Naive thymus-derived CD4-positive, alpha-beta T cell (primary cell): ENCODE results near the gene ZC3H12C. TPM values are rescaled to one million over a fixed set of nuclear protein-coding genes. Genes with fewer than 3 reads are reported as not detected.
A peak's percentile ranks its signal among the peaks of the same experiment; 100 is the strongest.

Experiments
- ATAC-seq: fragments of 150-1000 bp; cut with Tn5 transposase; 2 replicates; pipeline ENCODE4 v1.10.0; 2021; ENCODE audit warnings: mild to moderate bottlenecking, moderate library complexity
- CTCF ChIA-PET: fragments of 350-600 bp; sonication (Branson Sonifier 250); formaldehyde crosslinking; loops from one replicate; lab custom pipeline; 2021; ENCODE audit warnings: antibody characterized with exemption; lab: Charles Lee
- POLR2A ChIA-PET: fragments of 350-600 bp; sonication (Branson Sonifier 250); formaldehyde crosslinking; loops from one replicate; lab custom pipeline; 2021; ENCODE audit warnings: antibody characterized with exemption, inconsistent platforms; lab: Charles Lee
- DNase-seq, 9 donors: peaks; one replicate each; pipeline versions ENCODE4 v3.0.0 to v3.0.0-alpha.2; 2020 to 2022; ENCODE audit warnings: mixed read lengths in 1 of 9
- H3K27ac ChIP-seq: one replicate; pipeline ENCODE4 v1.7.0; 2013; ENCODE audit warnings: mild to moderate bottlenecking, low read depth, low read length, moderate library complexity
- H3K27me3 ChIP-seq, 2 donors: one replicate each; pipeline ENCODE4 v1.7.0; 2013; ENCODE audit warnings: low read length in 2 of 2, mild to moderate bottlenecking in 2 of 2, moderate library complexity in 2 of 2; ENCODE audit not compliant: control insufficient read depth in 2 of 2, insufficient read depth in 2 of 2
- H3K36me3 ChIP-seq, 3 experiments: 1 replicate in 2 of 3; 2 replicates in 1 of 3; pipeline ENCODE4 v1.7.0; 2013; ENCODE audit warnings: low read length in 3 of 3, mild to moderate bottlenecking in 3 of 3, moderate library complexity in 1 of 3; ENCODE audit not compliant: insufficient read depth in 3 of 3, control insufficient read depth in 2 of 3
- H3K4me1 ChIP-seq, 2 donors: one replicate each; pipeline ENCODE4 v1.7.0; 2013; ENCODE audit warnings: low read length in 2 of 2, mild to moderate bottlenecking in 2 of 2, moderate library complexity in 1 of 2; ENCODE audit not compliant: control insufficient read depth in 2 of 2, insufficient read depth in 2 of 2
- H3K4me3 ChIP-seq: 2 replicates; pipeline ENCODE4 v1.7.0; 2013; ENCODE audit warnings: mild to moderate bottlenecking, low read length
- H3K9me3 ChIP-seq, 3 experiments: 1 replicate in 2 of 3; 2 replicates in 1 of 3; pipeline ENCODE4 v1.7.0; 2013; ENCODE audit warnings: low read length in 3 of 3; ENCODE audit not compliant: control insufficient read depth in 2 of 3
- H3K27ac Mint-ChIP-seq, 9 donors: one replicate each; pipeline ENCODE4 v1.8.0; 2020 to 2022; ENCODE audit warnings: mixed read lengths in 9 of 9, mild to moderate bottlenecking in 8 of 9, moderate library complexity in 5 of 9, inconsistent platforms in 2 of 9
- H3K27me3 Mint-ChIP-seq, 5 donors: one replicate each; pipeline ENCODE4 v1.8.0; 2021 to 2022; ENCODE audit warnings: mixed read lengths in 5 of 5, mild to moderate bottlenecking in 1 of 5
- H3K36me3 Mint-ChIP-seq, 5 donors: one replicate each; pipeline ENCODE4 v1.8.0; 2020 to 2022; ENCODE audit warnings: mixed read lengths in 5 of 5, mild to moderate bottlenecking in 3 of 5, inconsistent platforms in 1 of 5
- H3K4me1 Mint-ChIP-seq, 7 donors: one replicate each; pipeline ENCODE4 v1.8.0; 2020 to 2022; ENCODE audit warnings: mixed read lengths in 7 of 7, mild to moderate bottlenecking in 3 of 7, inconsistent platforms in 1 of 7
- H3K4me3 Mint-ChIP-seq, 10 donors: one replicate each; pipeline ENCODE4 v1.8.0; 2020 to 2022; ENCODE audit warnings: mild to moderate bottlenecking in 10 of 10, mixed read lengths in 10 of 10, moderate library complexity in 6 of 10, inconsistent platforms in 2 of 10
- H3K9me3 Mint-ChIP-seq, 11 donors: one replicate each; pipeline ENCODE4 v1.8.0; 2020 to 2022; ENCODE audit warnings: mixed read lengths in 11 of 11, mild to moderate bottlenecking in 4 of 11, inconsistent platforms in 1 of 11, moderate library complexity in 1 of 11
- intact Hi-C, 2 donors: fragments of 100-400 bp; cut with micrococcal nuclease; formaldehyde crosslinking; loops; one replicate each; pipeline ENCODE4 v1.15.1; 2023
- polyA plus RNA-seq, 2 donors: library from polyadenylated mRNA; unstranded; fragments of 300-500 nt; fragmentation: Illumina TruSeq; gene quantifications; one replicate each; pipeline ENCODE4 v1.2.3, GENCODE V29; 2021
- total RNA-seq, 6 experiments: library from RNA in 5 of 6; stranded (reverse) in 5 of 6; gene quantifications; 1 replicate in 5 of 6; 2 replicates in 1 of 6; pipeline ENCODE4 v1.2.3 and lab custom pipeline; 2021 to 2026

The ZC3H12C gene
- total and polyA plus RNA-seq, 7 experiments from 2014 or later: 0.19 to 2.5 (median 0.35) TPM; not detected in 2

DNA sequence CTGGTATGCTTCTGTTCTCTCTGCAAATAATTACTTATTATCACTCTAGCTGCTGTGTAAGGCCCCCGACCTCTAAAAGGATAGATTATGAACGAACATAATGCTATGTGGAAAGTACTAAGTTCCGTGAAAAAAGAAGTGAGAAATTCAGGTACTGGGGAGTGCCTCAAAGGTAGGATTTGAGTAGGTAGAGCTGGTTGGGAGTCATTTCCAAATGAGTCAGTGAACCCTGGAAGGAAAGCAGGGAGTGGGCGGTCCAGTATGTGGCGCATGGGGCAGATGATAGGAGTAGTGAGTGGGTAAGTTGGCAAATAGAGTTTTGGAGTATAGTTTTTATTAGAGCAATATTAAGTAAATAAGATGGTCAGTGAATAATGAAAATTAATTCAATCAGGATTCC lies 2.4 kb downstream of the ZC3H12C start:
- peaks cover 11 to 14% of the 10 kb centered on the region in 2 donors for H3K27me3 ChIP-seq
- H3K27ac ChIP-seq: no peak overlapping the region
- Mint-ChIP-seq H3K9me3 (no peaks in the 10 kb centered on the region), H3K4me3 (peak overlapping the region in 1 of 10 donors; percentile 3), H3K36me3 (peaks cover 0 to 2% (median 0%) of the 10 kb centered on the region in 5 donors), H3K27me3 (peaks cover 26 to 52% (median 46%) of the 10 kb centered on the region in 5 donors), H3K27ac (no peak overlapping the region), H3K4me1 (peaks cover 5 to 17% (median 11%) of the 10 kb centered on the region in 7 donors)
- DNase-seq (no peak), ATAC-seq (no peak)
- ChIA-PET POLR2A (no interaction called here), CTCF (no interaction called here)
- H3K9me3 ChIP-seq: no peaks in the 10 kb centered on the region
- intact Hi-C loops: no loop called here
- H3K36me3 ChIP-seq: no peaks in the 10 kb centered on the region
- H3K4me3 ChIP-seq: no peak overlapping the region
- peaks cover 0 to 4% of the 10 kb centered on the region in 2 donors for H3K4me1 ChIP-seq

DNA sequence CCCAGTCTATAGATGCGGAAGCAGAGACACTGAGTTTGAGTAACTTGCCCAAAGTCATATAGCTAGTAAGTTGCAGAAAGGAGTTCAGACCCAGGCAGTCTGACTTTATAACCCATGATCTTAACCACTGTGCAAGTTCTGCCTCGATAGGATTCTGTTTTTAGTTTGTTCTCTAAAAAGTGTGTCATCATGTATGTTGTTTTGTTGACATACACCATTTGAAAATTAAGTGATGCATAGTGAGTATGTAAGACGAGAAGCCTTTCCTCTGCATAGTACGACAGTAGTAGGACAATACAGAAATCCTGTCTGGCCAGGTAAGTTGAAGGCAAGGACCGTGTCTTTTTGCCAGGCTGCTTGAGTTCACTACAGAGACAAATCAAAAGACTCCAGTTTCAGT lies 3.3 kb downstream of the ZC3H12C start:
- Mint-ChIP-seq H3K27me3 (peaks cover 26 to 45% (median 44%) of the 10 kb centered on the region in 5 donors), H3K9me3 (no peaks in the 10 kb centered on the region), H3K4me3 (no peak overlapping the region), H3K36me3 (peaks cover 0 to 2% (median 0%) of the 10 kb centered on the region in 5 donors), H3K4me1 (peaks cover 5 to 17% (median 11%) of the 10 kb centered on the region in 7 donors), H3K27ac (no peak overlapping the region)
- H3K4me1 ChIP-seq: peaks cover 0 to 4% of the 10 kb centered on the region in 2 donors
- no peak overlapping the region for H3K27ac ChIP-seq
- DNase-seq: no peak
- no peaks in the 10 kb centered on the region for H3K9me3 ChIP-seq
- H3K36me3 ChIP-seq: no peaks in the 10 kb centered on the region
- no peak overlapping the region for H3K4me3 ChIP-seq
- peaks cover 11 to 14% of the 10 kb centered on the region in 2 donors for H3K27me3 ChIP-seq
- POLR2A ChIA-PET: no interaction called here
- ATAC-seq: no peak
- CTCF ChIA-PET: no interaction called here
- intact Hi-C loops: no loop called here

GRCh38 chr11:110097459-110098012 lies 4.3 kb downstream of the ZC3H12C start:
- no peaks in the 10 kb centered on the region for H3K9me3 Mint-ChIP-seq
- H3K27me3 Mint-ChIP-seq: peaks cover 19 to 38% (median 35%) of the 10 kb centered on the region in 5 donors
- Histone ChIP-seq H3K4me3 (no peak overlapping the region), H3K36me3 (no peaks in the 10 kb centered on the region), H3K27ac (no peak overlapping the region), H3K4me1 (peaks cover 0 to 4% of the 10 kb centered on the region in 2 donors), H3K9me3 (no peaks in the 10 kb centered on the region), H3K27me3 (peaks cover 11 to 14% of the 10 kb centered on the region in 2 donors)
- POLR2A ChIA-PET: no interaction called here
- CTCF ChIA-PET: no interaction called here
- no peak for ATAC-seq
- H3K4me3 Mint-ChIP-seq: no peak overlapping the region
- H3K27ac Mint-ChIP-seq: no peak overlapping the region
- peaks cover 5 to 14% (median 7%) of the 10 kb centered on the region in 7 donors for H3K4me1 Mint-ChIP-seq
- peaks cover 0 to 2% (median 0%) of the 10 kb centered on the region in 5 donors for H3K36me3 Mint-ChIP-seq
- no peak for DNase-seq
- intact Hi-C loops: no loop called here

DNA sequence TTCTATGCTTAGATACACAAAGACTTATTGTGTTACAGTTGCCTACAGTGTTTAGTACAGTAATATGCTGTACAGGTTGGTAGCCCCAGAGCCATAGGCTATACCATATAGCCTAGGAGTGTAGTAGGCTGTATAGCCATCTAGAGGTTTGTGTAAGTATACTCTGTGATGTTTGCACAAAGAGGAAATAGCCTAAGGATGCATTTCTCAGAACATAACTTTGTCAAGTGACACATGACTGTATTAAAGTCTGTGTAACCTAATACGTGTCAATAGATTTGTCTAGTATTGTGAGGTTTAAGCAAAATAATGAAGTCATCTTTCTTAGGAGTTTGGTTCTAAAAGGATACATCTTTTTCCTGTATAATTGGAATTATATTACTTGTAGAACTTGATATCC lies 5.5 kb downstream of the ZC3H12C start:
- H3K4me1 ChIP-seq: peaks cover 0 to 2% of the 10 kb centered on the region in 2 donors
- Mint-ChIP-seq H3K4me3 (no peak overlapping the region), H3K27ac (no peak overlapping the region), H3K9me3 (no peaks in the 10 kb centered on the region), H3K4me1 (peaks cover 5 to 11% (median 6%) of the 10 kb centered on the region in 7 donors), H3K36me3 (peaks cover 0 to 2% (median 0%) of the 10 kb centered on the region in 5 donors), H3K27me3 (peaks cover 19 to 36% (median 34%) of the 10 kb centered on the region in 5 donors)
- peak; percentile 75 for ATAC-seq
- H3K27me3 ChIP-seq: peaks cover 11 to 13% of the 10 kb centered on the region in 2 donors
- no peaks in the 10 kb centered on the region for H3K9me3 ChIP-seq
- DNase-seq: no peak
- CTCF ChIA-PET: no interaction called here
- intact Hi-C loops: no loop called here
- no peak overlapping the region for H3K4me3 ChIP-seq
- no peaks in the 10 kb centered on the region for H3K36me3 ChIP-seq
- no peak overlapping the region for H3K27ac ChIP-seq
- POLR2A ChIA-PET: no interaction called here

GRCh38 chr11:110100476-110101240 lies 7.5 kb downstream of the ZC3H12C start:
- Histone ChIP-seq H3K27ac (no peak overlapping the region), H3K36me3 (no peaks in the 10 kb centered on the region), H3K4me1 (no peaks in the 10 kb centered on the region), H3K4me3 (no peak overlapping the region), H3K9me3 (no peaks in the 10 kb centered on the region), H3K27me3 (peaks cover 0 to under 1% of the 10 kb centered on the region in 2 donors)
- CTCF ChIA-PET: no interaction called here
- intact Hi-C loops: no loop called here
- Mint-ChIP-seq H3K9me3 (no peaks in the 10 kb centered on the region), H3K36me3 (no peaks in the 10 kb centered on the region), H3K4me3 (no peak overlapping the region), H3K4me1 (peaks cover 0 to 2% (median 0%) of the 10 kb centered on the region in 7 donors), H3K27ac (no peak overlapping the region), H3K27me3 (peaks cover 8 to 24% (median 18%) of the 10 kb centered on the region in 5 donors)
- DNase-seq (no peak), ATAC-seq (no peak)
- POLR2A ChIA-PET: no interaction called here

- Mint-ChIP-seq H3K36me3 (no peaks in the 10 kb centered on the region), H3K27me3 (peaks cover 2 to 16% (median 4%) of the 10 kb centered on the region in 5 donors), H3K9me3 (peaks cover 0 to 19% (median 5%) of the 10 kb centered on the region in 11 donors), H3K4me1 (no peaks in the 10 kb centered on the region), H3K4me3 (no peak overlapping the region), H3K27ac (no peak overlapping the region)
- no peaks in the 10 kb centered on the region for H3K36me3 ChIP-seq
- ATAC-seq (no peak), DNase-seq (no peak)
- POLR2A ChIA-PET: no interaction called here
- H3K4me1 ChIP-seq: no peaks in the 10 kb centered on the region
- H3K9me3 ChIP-seq: no peaks in the 10 kb centered on the region
- no peak overlapping the region for H3K27ac ChIP-seq
- no peaks in the 10 kb centered on the region for H3K27me3 ChIP-seq
- H3K4me3 ChIP-seq: no peak overlapping the region
- intact Hi-C loops: no loop called here
- CTCF ChIA-PET: no interaction called here
Measured at GRCh38 chr11:110106713-110107274, 13.6 kb downstream of the ZC3H12C start.
